ENCODE data around the gene ASMT.
"Not testable (repeated sequence)": the region's sequence is repeated elsewhere in the genome, so short reads cannot be mapped to it uniquely, and the experiment has no call there.

- TF ChIP-seq CTCF, POLR2A (IDR thresholded peaks at IDR 0.05): not testable (repeated sequence)
Measured at GRCh38 chrX:1681856-1682255, 67.0 kb downstream of the ASMT start.

Data from tibial nerve (tissue), 3 donors.